ENCODE measurements around the gene EXOSC3. TPM values are rescaled to one million over a fixed set of nuclear protein-coding genes. Genes with fewer than 3 reads are reported as not detected.

EXOSC3 gene
- total and polyA plus RNA-seq, 2 of the 8 experiments (the other 6 are each of a cell fraction or from before 2014, with no cell fraction given), result 46.7 to 73.4 TPM

DNA sequence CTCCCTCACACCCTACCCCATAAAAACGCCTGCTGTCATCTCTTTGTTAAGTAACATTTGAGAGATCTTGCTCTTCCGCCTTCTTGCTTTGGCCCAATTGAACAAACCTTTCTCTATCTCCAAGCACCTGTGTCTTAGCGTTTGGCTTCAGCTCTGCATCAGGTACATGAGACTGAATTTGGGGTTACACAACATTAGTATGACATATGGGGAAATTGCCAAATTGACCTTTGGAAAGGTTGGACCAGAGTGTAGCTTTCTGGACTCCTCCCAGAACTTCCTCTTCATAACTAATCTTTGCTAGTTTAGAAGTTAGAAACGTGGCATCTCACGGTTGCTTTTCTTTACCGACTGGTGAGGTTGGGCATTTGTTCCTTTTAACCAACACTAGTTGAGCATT is 3.5 kb upstream of the EXOSC3 start:
- no peak overlapping the region for H3K4ac ChIP-seq (replicated peaks; ENCODE audit: insufficient read length, low read depth, low read length)
- H4K20me1 ChIP-seq (replicated peaks in 1 of 2; ENCODE audit: control insufficient read depth in 1 of 2, insufficient read depth in 2 of 2, low read length in 2 of 2), result peaks cover 0 to 1% of the 10 kb centered on the region in 2 experiments
- 78% methylated on average over 6 of the region's 6 CpGs; no CpG with 5 or more reads in 1 of the 2 experiments for WGBS, 2 experiments (ENCODE audit: extremely low coverage in 1 of 2, insufficient coverage in 1 of 2, insufficient read length in 1 of 2, insufficient replicate concordance in 2 of 2, low coverage in 1 of 2, low lambda C conversion rate in 2 of 2, missing lambda C conversion rate in 1 of 2)
- H2BK120ac ChIP-seq (replicated peaks; ENCODE audit: low read depth, low read length), result no peak overlapping the region
- H2AK5ac ChIP-seq (ENCODE audit: low read depth, low read length), result no peak overlapping the region
- H4K5ac ChIP-seq (ENCODE audit: insufficient read length, low read depth, low read length), result no peak overlapping the region
- no peak overlapping the region for H3K9ac ChIP-seq (replicated peaks in 1 of 4; ENCODE audit: extremely low read depth in 1 of 4, low read depth in 3 of 4, low read length in 3 of 4)
- H3K27me3 ChIP-seq (replicated peaks in 1 of 4; ENCODE audit: control insufficient read depth in 3 of 4, extremely low read depth in 1 of 4, insufficient read depth in 3 of 4, low read length in 3 of 4), result peaks cover 0 to 3% (median 2%) of the 10 kb centered on the region in 4 experiments; a peak in 2 of 7 replicates
- no peak overlapping the region for H2BK12ac ChIP-seq (ENCODE audit: low read depth, low read length)
- H3K9me3 ChIP-seq (ENCODE audit: insufficient read depth in 2 of 2, low read depth in 1 of 2, low read length in 1 of 2), result no peaks in the 10 kb centered on the region
- no peak overlapping the region for H3K23ac ChIP-seq (ENCODE audit: insufficient read length)
- no peak overlapping the region for H3K4me3 ChIP-seq (ENCODE audit: extremely low read depth in 1 of 4, insufficient read depth in 2 of 4, low read depth in 3 of 4, low read length in 4 of 4)
- no peak overlapping the region for H2BK15ac ChIP-seq (ENCODE audit: low read length)
- H3K4me2 ChIP-seq (ENCODE audit: insufficient read depth in 1 of 2, low read depth in 2 of 2, low read length in 2 of 2), result no peak overlapping the region
- no peak overlapping the region for H3K18ac ChIP-seq (ENCODE audit: extremely low read depth, low read length)
- H4K8ac ChIP-seq (ENCODE audit: extremely low read depth, insufficient read depth, low read length), result no peak overlapping the region
- H3K56ac ChIP-seq (replicated peaks; ENCODE audit: insufficient read length, low read depth, low read length), result no peak overlapping the region
- ChIA-PET CTCF (ENCODE audit: partially characterized antibody) (no interaction called here), POLR2A (ENCODE audit: partially characterized antibody) (interaction anchor here (0.7 kb wide), 1 partner anchor 301 kb away, joined by 3 read pairs; no protein-coding TSS in a partner anchor)
- no peak overlapping the region for H4K91ac ChIP-seq (replicated peaks; ENCODE audit: insufficient read length, low read length)
- H3K36me3 ChIP-seq (ENCODE audit: control insufficient read depth in 2 of 4, insufficient read depth in 4 of 4, low read length in 3 of 4), result peaks cover 0 to 4% (median 2%) of the 10 kb centered on the region in 4 experiments; a peak in 5 of 8 replicates
- peaks cover 6 to 13% of the 10 kb centered on the region in 2 experiments; a peak in 3 of 4 replicates for H3K79me2 ChIP-seq (ENCODE audit: control insufficient read depth in 1 of 2, insufficient read depth in 2 of 2, low read length in 2 of 2)
- H3K4me1 ChIP-seq (replicated peaks in 1 of 4; ENCODE audit: control insufficient read depth in 3 of 4, insufficient read depth in 4 of 4, low read length in 3 of 4), result peaks cover 0 to 4% (median 0%) of the 10 kb centered on the region in 4 experiments; a peak in 3 of 7 replicates
- FAIRE-seq (no peak), DNase-seq (ENCODE audit: low read depth in 1 of 2, low spot score in 2 of 2) (no peak)
- H3K23me2 ChIP-seq (ENCODE audit: low read depth, low read length), result peaks cover 6% of the 10 kb centered on the region
- H2BK5ac ChIP-seq (ENCODE audit: low read depth, low read length), result no peak overlapping the region
- no peak overlapping the region for H2BK20ac ChIP-seq (ENCODE audit: low read length)
- no peaks in the 10 kb centered on the region; the same call in 1 of the 2 replicates for H3K79me1 ChIP-seq (ENCODE audit: low read depth, low read length)
- H3K14ac ChIP-seq (ENCODE audit: insufficient read length), result no peak overlapping the region
- no peak overlapping the region for H2AFZ ChIP-seq (ENCODE audit: low read length)
- H3K27ac ChIP-seq (ENCODE audit: low read depth, low read length), result no peak overlapping the region
- no peak for TF ChIP-seq POLR2AphosphoS5 (IDR thresholded peaks at IDR 0.05; ENCODE audit: low read depth, low read length)
- TF ChIP-seq ATF2 (IDR thresholded peaks at IDR 0.05; ENCODE audit: low read length), result no peak
- no peak for TF ChIP-seq TBP (IDR thresholded peaks at IDR 0.05; ENCODE audit: low read depth, low read length)
- no peak for TF ChIP-seq KDM5A (IDR thresholded peaks at IDR 0.05; ENCODE audit: low read length)
- no peak for TF ChIP-seq NRF1 (IDR thresholded peaks at IDR 0.05; ENCODE audit: low read depth, low read length)
- TF ChIP-seq TAF1 (IDR thresholded peaks at IDR 0.05; ENCODE audit: low read depth, low read length), result no peak
- TF ChIP-seq MAX (IDR thresholded peaks at IDR 0.05), result no peak
- TF ChIP-seq RBBP5 (IDR thresholded peaks at IDR 0.05; ENCODE audit: borderline replicate concordance, low read depth, low read length), result no peak
- no peak for TF ChIP-seq BACH1 (IDR thresholded peaks at IDR 0.05; ENCODE audit: low read length)
- no peak for TF ChIP-seq ZNF274 (IDR thresholded peaks at IDR 0.05; ENCODE audit: borderline replicate concordance, extremely low read depth, low read length)
- no peak for TF ChIP-seq SP2 (IDR thresholded peaks at IDR 0.05; ENCODE audit: low read length)
- no peak for TF ChIP-seq SUZ12 (IDR thresholded peaks at IDR 0.05; ENCODE audit: low read length)
- TF ChIP-seq PHF8 (conservative IDR thresholded peaks at IDR 0.05; ENCODE audit: low read depth, low read length), result no peak
